Measurements from ENCODE around the gene SMIM5. TPM values are rescaled to one million over a fixed set of nuclear protein-coding genes. Genes with fewer than 3 reads are reported as not detected.

The SMIM5 gene
- total and polyA plus RNA-seq, 9 of the 15 experiments (the other 6 are each of a cell fraction or from before 2014, with no cell fraction given) = 0.08 TPM; not detected in 8

GRCh38 chr17:75632863-75633485 is at the start of gene SMIM5 (continued):
- TF ChIP-seq ZNF592 (IDR thresholded peaks at IDR 0.05) (peak; percentile 41; the same call in 1 of the 2 replicates), CBX8 (IDR thresholded peaks at IDR 0.05; ENCODE audit: borderline replicate concordance, extremely low read depth, low read depth, low read length, poor library complexity, severe bottlenecking) (no peak), REST (IDR thresholded peaks at IDR 0.05; ENCODE audit: borderline replicate concordance) (peak; percentile 34; the same call in 1 of the 2 replicates), REST (CRISPR knock-in tag; IDR thresholded peaks at IDR 0.05; ENCODE audit: low read depth) (no peak), HDAC3 (IDR thresholded peaks at IDR 0.05; ENCODE audit: borderline replicate concordance, partially characterized antibody) (no peak), PHF8 (IDR thresholded peaks at IDR 0.05; ENCODE audit: borderline replicate concordance, low read length) (no peak), KLF13 (tag; IDR thresholded peaks at IDR 0.05; ENCODE audit: borderline replicate concordance, low read depth) (no peak), KDM1A (IDR thresholded peaks at IDR 0.05) (no peak), ZNF354B (CRISPR knock-in tag; IDR thresholded peaks at IDR 0.05) (no peak), CBFA2T3 (IDR thresholded peaks at IDR 0.05) (no peak), TCF7L2 (IDR thresholded peaks at IDR 0.05; ENCODE audit: low read depth, low read length) (no peak), MCM5 (IDR thresholded peaks at IDR 0.05; ENCODE audit: low read depth) (no peak), ZNF23 (CRISPR knock-in tag; IDR thresholded peaks at IDR 0.05) (no peak), ZNF699 (CRISPR knock-in tag; IDR thresholded peaks at IDR 0.05; ENCODE audit: insufficient replicate concordance) (no peak), LCOR (CRISPR knock-in tag; IDR thresholded peaks at IDR 0.05) (no peak), SMC3 (conservative IDR thresholded peaks at IDR 0.05; ENCODE audit: insufficient read depth, low read depth, low read length) (peak; percentile 76), SRSF1 (IDR thresholded peaks at IDR 0.05; ENCODE audit: low read depth, low read length) (no peak)
